Neural progenitor cell (in vitro differentiated cells): Measurements from ENCODE around the gene SEMA4D.

Experiments
- EZH2 ChIP-seq: fragments of 200-600 bp; sonication (generic); IDR thresholded peaks from 2 replicates; pipeline ENCODE4 v1.6.1; 2017; ENCODE audit warnings: antibody characterized with exemption, mild to moderate bottlenecking, moderate library complexity
- EZH2phosphoT487 ChIP-seq: fragments of 200-600 bp; sonication (generic); IDR thresholded peaks from 2 replicates; pipeline ENCODE4 v1.6.1; 2017; ENCODE audit warnings: antibody characterized with exemption
- TF ChIP-seq, protein P1 (sequence below): fragments of 200-600 bp; sonication (generic); IDR thresholded peaks from 2 replicates; pipeline ENCODE4 v1.5.1; 2017; ENCODE audit warnings: antibody characterized with exemption, mild to moderate bottlenecking

DNA sequence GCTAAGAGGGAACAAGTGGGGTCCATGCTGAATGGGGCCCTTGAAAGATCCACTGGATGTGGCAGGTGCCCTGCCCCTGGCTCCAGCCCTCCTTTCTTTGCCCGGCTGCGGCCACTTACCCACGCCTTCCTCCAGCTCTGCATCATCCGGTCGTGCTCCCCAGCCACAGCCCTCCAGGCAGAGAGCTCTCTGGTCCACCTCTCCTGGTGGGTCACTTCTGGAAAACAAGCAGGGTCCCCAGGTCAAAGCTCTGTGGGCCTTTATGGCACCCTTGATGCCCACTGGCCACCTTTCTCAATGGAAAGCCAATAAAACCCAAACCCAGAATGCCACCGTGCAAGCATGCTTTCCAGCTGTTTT is 134.6 kb downstream of the SEMA4D start:
- TF ChIP-seq, protein P1, sequence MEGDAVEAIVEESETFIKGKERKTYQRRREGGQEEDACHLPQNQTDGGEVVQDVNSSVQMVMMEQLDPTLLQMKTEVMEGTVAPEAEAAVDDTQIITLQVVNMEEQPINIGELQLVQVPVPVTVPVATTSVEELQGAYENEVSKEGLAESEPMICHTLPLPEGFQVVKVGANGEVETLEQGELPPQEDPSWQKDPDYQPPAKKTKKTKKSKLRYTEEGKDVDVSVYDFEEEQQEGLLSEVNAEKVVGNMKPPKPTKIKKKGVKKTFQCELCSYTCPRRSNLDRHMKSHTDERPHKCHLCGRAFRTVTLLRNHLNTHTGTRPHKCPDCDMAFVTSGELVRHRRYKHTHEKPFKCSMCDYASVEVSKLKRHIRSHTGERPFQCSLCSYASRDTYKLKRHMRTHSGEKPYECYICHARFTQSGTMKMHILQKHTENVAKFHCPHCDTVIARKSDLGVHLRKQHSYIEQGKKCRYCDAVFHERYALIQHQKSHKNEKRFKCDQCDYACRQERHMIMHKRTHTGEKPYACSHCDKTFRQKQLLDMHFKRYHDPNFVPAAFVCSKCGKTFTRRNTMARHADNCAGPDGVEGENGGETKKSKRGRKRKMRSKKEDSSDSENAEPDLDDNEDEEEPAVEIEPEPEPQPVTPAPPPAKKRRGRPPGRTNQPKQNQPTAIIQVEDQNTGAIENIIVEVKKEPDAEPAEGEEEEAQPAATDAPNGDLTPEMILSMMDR = no peak
- TF ChIP-seq EZH2 (no peak), EZH2phosphoT487 (no peak)
